ENCODE measurements around the gene CNPPD1.

The CNPPD1 gene

GRCh38 chr2:219160186-219161017 is 16.3 kb downstream of the CNPPD1 start, which contains the start of gene NHEJ1:
TSS of gene NHEJ1 (minus strand) at chr2:219160815. CDS start at chr2:219158362, 2,453 bp downstream.
- FAIRE-seq = peak; percentile 62
- peak; percentile 86 for DNase-seq (ENCODE audit: low spot score)

GRCh38 chr2:219159771-219160185 is 16.9 kb downstream of the CNPPD1 start:
- no peak for FAIRE-seq
- no peak for DNase-seq (ENCODE audit: low spot score)

- no peak for FAIRE-seq
- DNase-seq (ENCODE audit: low spot score) = no peak
Measured at GRCh38 chr2:219158586-219158985, 18.1 kb downstream of the CNPPD1 start.

- DNase-seq (ENCODE audit: low spot score) = no peak
- FAIRE-seq = no peak
Measured at GRCh38 chr2:219158025-219158424, 18.7 kb downstream of the CNPPD1 start.

GRCh38 chr2:219157396-219157795 is 19.3 kb downstream of the CNPPD1 start:
- FAIRE-seq (no peak), DNase-seq (ENCODE audit: low spot score) (no peak)

- FAIRE-seq = no peak
- DNase-seq (ENCODE audit: low spot score) = peak; percentile 53
Measured at GRCh38 chr2:219155054-219155644, 21.6 kb downstream of the CNPPD1 start.

- no peak for DNase-seq (ENCODE audit: low spot score)
- FAIRE-seq = no peak
Measured at GRCh38 chr2:219149667-219150066, 27.1 kb downstream of the CNPPD1 start.

- FAIRE-seq (peak; percentile 88), DNase-seq (ENCODE audit: low spot score) (peak; percentile 83)
Measured at GRCh38 chr2:219142329-219142728, 34.4 kb downstream of the CNPPD1 start.

- DNase-seq (ENCODE audit: low spot score) = no peak
- FAIRE-seq = no peak
Measured at GRCh38 chr2:219140722-219141121, 36.0 kb downstream of the CNPPD1 start.

- no peak for DNase-seq (ENCODE audit: low spot score)
- no peak for FAIRE-seq
Measured at GRCh38 chr2:219133976-219134375, 42.7 kb downstream of the CNPPD1 start.

GRCh38 chr2:219131744-219132143 is 45.0 kb downstream of the CNPPD1 start:
- no peak for FAIRE-seq
- DNase-seq (ENCODE audit: low spot score) = no peak

- DNase-seq (ENCODE audit: low spot score) (no peak), FAIRE-seq (no peak)
Measured at GRCh38 chr2:219131327-219131726, 45.4 kb downstream of the CNPPD1 start.

- FAIRE-seq (no peak), DNase-seq (ENCODE audit: low spot score) (no peak)
Measured at GRCh38 chr2:219129589-219129988, 47.1 kb downstream of the CNPPD1 start.

GRCh38 chr2:219128396-219128795 is 48.3 kb downstream of the CNPPD1 start:
- FAIRE-seq = no peak
- no peak for DNase-seq (ENCODE audit: low spot score)

GRCh38 chr2:219127037-219127635 is 49.6 kb downstream of the CNPPD1 start:
- no peak for FAIRE-seq
- DNase-seq (ENCODE audit: low spot score) = no peak

GRCh38 chr2:219126555-219126954 is 50.2 kb downstream of the CNPPD1 start:
- FAIRE-seq = no peak
- no peak for DNase-seq (ENCODE audit: low spot score)

GRCh38 chr2:219125886-219126270 is 50.8 kb downstream of the CNPPD1 start:
- no peak for DNase-seq (ENCODE audit: low spot score)
- no peak for FAIRE-seq

GRCh38 chr2:219125225-219125885 is 51.4 kb downstream of the CNPPD1 start:
- FAIRE-seq (peak; percentile 96), DNase-seq (ENCODE audit: low spot score) (peak; percentile 98)

- FAIRE-seq (no peak), DNase-seq (ENCODE audit: low spot score) (no peak)
Measured at GRCh38 chr2:219124381-219125110, 52.2 kb downstream of the CNPPD1 start.

GRCh38 chr2:219123356-219124135 is 53.2 kb downstream of the CNPPD1 start:
- no peak for DNase-seq (ENCODE audit: low spot score)
- no peak for FAIRE-seq
